SHP77 treated with DMSO at 0.1 percent for 48 hours (cell line): ENCODE results near the gene NSD2.
"Not testable (repeated sequence)": the region's sequence is repeated elsewhere in the genome, so short reads cannot be mapped to it uniquely, and the experiment has no call there.

Experiments used
- DNase-seq: peaks from one replicate; lab custom pipeline; 2025; lab: John Stamatoyannopoulos, UW

Gene NSD2

DNA sequence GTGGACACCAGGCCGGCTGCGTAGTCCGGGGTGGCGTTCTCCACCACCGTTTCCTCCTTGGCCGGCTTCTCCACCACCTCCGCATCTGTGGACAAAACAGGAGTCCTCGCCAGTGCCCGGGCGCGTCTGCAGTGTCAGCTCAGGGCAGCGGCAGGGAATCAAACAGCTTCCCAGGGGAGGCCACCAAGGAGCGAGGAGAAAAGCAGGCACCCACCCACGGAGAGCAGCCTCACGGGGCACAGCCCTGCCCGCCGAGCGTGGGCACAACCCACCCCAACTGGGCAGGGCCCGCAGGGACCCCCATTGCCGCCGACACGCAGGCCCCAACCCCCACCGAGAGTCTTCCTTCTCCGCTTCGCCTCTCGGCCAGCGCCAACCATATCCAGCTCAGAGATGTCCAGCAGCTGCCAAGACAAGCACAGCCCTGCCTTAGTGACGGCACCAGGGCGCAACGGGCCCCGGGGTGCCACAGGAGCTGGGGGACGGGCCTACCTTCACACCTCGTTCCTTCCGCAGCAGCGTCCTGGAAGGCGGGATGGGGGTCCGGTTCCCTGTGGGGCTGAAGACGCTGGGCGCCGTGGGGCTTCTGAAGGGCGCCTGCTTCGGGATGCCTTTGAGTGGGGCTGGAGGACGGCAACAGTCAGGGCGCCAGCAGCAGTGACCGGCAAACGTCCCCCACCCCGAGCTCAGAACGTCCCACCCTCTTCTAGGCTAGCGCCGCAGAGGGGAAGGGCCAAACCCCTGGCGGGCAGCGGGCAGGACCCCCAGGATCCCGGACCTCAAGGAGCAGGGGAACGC lies 114.8 kb downstream of the NSD2 start:
- no peak for DNase-seq

DNA sequence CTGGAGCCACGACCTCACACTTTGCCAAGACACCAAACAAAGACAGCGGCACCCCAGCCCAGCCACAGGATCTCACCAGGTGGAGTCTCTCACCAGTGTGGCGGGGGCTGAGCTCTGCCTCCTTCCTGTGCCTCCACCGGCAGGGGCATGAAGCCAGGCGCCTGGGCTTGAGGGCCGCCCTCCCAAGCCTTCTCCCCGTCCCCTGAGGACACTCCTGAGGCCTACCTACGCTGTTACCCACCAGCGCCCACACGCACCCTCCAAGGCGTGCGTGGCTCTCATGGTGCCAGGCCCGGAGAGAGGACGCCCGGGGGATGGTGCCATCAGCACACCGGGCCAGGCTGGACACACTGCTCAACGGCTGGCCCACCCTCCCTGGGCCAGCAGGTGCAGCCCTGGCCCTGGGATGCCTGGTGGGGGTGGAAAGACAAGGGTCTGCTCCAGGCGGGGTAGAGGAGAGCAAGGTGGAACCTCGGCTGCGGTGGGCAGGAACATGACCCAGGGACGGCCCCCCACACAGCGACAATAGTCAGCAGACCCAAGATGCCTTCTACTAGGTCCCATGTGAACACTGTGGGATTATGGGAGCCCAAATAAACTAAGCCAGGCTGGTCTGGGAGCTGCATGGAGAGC lies 115.5 kb downstream of the NSD2 start:
- no peak for DNase-seq

DNA sequence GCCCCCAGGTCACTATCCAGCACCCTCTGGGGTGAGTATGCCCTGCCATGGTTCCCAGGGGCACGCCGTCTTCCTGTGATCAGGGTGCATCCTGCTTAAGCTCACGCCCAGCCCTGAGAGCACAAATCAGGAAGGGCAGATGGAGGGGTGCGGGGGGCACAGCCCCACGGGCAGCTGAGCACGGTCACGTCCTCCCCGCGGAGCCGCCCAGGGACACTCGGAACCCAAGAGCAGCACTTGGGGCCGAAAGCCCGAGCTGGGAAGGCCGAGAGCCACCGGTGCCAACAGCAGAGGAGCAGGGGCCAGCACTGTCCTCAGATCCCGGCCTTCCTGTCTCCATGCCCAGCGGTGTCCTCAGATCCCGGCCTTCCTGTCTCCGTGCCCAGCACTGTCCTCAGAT lies 116.1 kb downstream of the NSD2 start:
- no peak for DNase-seq

DNA sequence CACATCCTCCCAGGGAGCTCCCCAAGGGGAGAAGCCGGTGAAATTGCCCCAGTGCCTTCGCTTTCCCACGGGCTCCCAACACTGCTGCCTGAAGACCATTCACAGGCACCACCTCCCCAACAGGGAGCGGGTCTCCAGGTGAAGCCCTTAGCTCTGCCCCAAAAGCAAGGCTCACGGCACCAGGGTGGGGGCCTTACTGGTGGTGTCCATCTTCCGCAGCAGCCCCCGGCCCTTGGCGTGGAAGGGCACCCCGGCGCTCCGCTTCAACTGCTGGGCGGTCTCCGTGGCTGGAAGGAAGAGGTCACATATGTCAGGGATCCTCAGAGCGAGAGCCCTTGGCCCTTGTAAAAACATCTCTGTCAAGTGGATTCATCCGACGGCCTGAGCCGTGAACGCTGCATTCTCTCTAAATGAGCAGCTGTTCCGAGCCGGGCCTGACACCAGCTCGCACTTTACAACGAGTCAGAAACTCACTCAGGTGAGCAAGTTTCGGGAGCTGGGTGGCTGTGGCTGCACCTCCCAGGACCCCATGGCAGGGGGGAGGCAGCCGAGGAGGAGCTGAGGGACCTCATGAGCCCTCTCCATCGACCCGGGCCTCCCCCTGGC lies 116.6 kb downstream of the NSD2 start:
- DNase-seq: no peak

DNA sequence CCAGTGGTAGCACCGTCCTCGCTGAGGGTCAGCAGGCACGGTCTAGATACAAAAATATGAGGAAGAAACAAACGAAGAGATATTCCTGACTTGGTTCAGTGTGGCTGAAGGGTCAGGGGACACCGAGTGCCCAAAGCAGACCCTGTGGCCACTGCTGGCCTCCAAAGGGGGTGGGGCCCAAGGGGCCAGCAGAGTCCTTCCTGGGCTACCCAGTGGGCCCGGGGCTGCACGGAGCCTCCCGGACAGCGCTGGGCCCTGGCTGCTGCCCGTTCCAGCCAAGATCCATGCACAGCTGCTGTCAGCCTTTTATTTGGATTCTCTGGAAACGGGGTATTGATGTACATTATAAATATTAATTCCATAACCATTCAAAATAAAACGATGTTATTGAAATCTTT lies 117.1 kb downstream of the NSD2 start:
- DNase-seq: no peak

DNA sequence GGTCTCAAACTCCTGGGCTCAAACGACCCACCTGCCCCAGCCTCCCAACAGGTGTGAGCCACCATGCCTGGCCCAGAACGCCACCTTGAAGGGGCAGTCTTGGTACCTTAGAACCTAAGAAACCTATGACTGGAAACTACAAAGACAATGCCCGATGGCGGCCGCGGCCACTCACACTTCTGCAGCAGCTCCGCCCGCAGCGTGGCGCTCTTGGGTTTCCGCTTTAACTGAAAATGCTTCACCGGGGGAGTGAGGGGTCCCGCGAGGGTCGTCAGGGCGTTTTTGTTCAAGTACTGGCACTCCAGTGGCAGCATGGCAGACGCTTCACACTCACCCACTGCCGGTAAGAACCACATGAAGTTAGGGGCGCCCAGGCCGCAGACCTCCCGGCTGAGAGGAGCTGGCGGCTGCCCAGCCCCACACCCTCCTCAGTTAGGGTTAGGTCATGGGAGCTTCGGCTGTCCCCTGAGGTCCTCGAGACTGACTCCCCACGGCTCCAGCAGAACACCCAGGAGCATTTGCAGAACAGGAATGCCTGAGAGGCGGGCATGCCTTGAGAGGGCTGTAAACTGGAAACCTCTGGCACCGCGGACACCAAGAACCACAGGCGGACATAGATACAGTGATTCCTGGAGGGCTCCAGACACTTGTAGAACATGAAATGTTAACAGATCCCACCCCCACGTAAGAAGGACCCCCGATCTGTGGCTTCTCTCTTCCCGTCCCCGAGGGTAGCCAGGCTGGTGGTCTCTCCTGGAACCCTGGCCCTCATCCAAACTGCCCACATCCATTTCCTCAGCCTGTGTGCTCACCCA lies 118.5 kb downstream of the NSD2 start:
- DNase-seq: no peak

DNA sequence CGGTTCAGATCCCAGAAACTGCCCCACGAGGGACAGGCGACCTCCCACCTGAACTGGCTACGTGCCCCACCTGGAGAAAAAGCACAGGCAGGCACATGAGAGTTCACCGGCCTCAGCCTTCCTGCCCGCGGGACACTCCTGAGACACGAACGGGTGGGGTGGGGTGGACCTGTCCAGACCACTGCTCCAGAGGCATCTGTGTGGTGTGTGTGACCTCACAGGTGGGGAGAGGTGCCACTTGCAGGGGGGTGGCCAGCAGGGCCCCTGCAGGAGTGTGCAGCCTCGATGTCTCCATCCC lies 119.1 kb downstream of the NSD2 start:
- DNase-seq: no peak

DNA sequence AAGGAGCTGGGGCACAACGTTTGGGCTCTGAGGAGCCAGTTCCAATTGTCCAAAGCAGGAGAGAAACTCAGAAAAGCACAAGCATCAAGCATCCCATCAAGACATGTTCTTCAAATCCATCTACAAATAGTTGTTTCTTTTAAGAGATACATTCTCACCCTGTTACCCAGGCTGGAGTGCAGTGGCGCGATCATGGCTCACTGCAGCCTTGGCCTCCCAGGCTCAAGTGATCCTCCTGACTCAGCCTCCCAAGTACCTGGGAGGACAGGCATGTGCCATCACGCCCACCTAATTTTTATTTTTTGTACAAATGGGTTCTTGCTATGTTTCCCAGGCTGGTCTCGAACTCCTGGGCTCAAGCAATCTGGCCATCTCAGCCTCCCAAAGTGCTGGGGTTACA lies 119.5 kb downstream of the NSD2 start:
- DNase-seq: no peak

DNA sequence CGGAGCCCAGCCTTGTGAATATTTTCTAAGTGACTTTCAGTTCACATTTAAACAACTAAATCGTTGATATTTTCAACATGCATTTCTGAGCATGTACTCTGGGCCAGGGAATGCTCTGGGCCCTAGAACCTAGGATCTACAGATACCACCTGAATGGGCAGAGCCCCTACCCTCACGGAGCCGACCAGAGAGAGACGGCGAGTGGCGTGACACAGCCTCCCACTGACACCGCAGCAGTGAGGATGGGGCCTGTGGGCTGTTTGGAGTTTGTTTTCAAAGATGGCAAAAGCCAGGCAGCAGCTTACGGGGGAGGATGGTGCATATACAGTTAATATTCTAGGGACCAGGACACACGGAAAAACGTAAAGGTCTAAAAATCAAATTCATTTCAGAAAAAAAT lies 119.9 kb downstream of the NSD2 start:
- DNase-seq: no peak

DNA sequence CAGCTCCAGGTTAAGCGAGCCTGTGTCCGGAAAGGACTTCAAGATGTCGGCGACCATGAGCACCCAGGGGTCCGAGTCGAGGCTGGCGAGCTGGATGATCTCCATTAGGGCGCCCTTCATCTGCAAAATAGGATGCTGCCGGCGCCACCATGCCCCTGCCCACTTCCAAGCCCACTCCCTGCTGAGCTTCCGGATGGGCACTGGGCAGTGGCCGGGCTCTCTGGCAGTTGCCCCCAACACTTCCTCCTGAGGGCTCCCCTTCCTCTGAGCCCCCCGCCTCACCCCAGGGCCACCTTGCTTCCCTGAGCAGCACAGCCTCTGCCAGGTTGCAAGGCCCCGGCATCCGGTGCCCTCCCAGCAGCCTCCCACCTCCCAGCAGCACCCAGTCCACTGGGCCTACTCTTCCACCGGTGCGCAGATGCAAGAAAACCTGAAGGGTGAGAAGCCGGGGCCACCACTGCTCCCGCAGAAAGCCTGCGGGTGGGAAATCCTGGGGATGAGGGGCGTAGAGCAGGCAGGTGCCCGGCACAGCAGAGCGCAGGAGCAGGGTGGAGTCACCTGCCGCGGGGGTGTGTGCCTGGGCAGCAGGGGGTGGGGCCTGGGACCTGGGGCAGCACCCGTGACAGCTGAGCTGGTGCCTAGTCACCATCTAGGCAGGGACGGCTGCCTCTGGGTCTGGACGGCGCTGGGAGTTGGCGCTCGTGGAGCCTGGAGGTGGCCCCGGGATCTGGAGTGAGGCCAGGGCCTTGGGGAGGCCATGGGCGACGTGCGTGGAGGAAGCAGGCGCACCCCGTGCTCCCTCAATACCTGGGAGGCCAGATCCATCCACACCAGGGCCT lies 120.6 kb downstream of the NSD2 start:
- DNase-seq: no peak

DNA sequence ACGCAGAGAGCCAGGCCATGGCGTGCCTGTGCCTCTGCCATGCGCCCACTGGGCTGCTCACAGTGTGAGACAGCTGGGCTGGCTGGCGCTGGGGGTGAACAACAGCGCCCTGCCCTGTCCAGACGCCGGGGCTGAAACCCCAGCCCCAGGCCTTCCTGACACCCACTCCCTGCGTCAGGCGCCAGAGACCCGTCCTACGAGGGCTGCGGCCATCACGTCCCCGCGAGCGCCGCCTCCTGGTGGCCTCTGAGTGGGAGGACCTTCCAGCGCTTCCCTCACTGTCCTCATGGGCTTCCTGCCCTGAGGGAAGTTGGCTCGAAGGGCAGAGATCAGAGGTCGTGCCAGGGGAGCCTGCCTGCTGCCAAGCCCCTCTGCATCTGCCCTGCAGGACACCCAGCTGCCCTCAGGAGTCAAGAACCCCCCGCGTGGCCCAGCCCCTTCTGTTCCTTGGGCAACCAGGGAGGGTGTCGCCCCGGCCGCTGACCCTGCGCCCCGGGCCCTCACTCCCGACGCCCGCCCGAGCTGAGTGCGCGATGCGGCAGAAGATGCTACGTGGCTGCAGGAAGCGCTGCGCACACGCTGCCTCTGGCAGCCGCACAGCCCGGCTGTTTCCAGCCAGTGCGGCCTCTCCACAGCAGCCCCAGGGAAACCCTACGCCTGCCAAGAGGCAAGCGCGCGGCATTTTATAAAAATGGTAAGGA lies 121.4 kb downstream of the NSD2 start:
- DNase-seq: no peak

DNA sequence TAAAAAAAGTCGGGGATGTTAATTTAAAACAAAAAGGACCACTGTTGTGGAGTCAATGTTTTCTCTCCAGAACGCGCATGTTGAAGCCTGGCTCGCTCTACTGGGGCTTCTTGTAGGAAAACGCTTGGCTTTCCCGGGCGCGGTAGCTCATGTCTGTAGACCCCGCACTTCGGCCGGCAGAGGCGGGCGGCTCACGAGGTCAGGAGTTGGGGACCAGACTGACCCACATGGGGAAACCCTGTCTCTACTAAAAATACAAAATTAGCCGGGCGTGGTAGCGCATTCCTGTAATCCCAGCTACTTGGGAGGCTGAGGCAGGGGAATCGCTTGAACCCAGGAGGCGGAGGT lies 122.0 kb downstream of the NSD2 start:
- no peak for DNase-seq

DNA sequence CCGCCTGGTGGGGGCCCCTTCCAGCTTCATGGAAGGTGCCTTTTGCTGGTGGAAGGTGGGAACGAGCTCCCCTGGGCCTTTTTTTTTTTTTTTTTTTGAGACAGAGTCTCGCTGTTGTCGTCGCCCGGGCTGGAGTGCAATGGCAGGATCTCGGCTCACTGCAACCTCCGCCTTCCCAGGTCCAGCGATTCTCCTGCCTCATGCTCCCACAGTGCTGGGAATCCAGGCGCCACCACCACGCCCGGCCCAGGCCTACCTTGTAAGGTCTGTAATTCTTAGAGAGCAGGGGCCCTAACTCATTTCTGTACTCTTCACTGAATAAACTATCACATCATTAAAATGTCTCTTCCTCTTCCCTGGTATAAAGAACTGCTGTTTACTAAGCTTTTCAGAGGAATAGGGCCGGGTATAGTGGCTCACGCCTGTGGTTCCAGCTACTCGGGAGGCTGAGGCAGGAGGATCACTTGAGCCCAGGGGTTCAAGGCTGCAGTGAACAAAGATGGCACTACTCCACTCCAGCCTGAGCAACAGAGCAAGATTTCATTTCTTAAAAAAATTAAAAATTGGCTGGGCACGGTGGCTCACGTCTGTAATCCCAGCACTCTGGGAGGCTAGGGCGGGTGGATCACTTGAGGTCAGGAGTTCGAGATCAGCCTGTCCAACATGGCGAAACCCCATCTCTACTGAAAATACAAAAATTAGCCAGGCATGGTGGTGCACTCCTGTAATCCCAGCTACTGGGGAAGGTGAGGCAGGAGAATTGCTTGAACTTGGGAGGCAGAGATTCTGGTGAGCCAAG lies 122.7 kb downstream of the NSD2 start:
- not testable (repeated sequence) for DNase-seq

DNA sequence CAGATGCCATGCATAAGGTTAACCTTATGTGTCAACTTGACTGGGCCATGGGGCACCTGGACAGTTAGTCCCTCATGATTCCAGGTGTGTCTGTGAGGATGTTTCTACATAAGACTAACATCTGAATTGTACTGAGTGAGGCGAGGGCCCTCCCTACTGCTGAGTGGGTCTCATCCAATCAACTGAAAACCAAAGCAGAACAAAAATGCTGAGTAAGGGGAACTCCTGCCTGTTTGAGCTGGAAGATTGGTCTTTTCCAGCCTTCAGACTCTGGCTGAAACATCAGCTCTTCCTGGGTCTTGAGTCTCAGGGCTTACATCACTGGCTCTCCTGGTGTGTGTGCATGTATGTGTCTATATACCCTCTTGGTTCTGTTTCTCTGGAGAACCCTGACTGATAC lies 123.7 kb downstream of the NSD2 start:
- no peak for DNase-seq

DNA sequence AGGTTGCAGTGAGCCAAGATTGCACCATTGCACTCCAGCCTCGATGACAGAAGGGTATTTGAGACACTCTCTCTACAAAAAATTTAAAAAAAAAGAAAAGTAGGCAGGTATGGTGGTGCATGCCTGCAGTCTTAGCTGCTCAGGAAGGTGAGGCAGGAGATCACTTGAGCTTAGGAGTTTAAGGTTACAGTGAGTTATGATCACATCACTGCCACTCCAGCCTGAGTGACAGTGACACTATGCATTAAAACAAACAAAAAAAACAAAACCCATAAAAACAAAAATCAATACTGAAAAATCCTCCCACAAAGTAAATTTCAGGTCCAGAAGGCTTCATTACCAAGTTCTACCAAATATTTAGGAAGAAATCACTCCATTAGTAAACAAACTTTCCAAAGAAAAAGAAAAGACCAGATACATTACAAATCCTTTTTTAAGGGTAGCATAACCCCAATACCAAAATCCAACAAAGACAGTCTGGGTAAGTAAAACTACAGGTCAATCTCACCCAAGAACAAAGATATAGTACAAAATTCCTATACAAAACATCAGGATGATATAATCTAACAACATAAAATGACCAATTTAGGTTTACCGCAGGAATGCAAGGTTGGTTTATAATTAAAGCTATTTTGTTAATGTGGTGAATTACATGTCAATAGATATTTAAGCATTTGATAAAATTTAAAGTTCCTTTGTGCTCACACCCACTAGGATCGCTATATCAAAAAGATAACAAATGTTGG lies 125.8 kb downstream of the NSD2 start:
- no peak for DNase-seq

DNA sequence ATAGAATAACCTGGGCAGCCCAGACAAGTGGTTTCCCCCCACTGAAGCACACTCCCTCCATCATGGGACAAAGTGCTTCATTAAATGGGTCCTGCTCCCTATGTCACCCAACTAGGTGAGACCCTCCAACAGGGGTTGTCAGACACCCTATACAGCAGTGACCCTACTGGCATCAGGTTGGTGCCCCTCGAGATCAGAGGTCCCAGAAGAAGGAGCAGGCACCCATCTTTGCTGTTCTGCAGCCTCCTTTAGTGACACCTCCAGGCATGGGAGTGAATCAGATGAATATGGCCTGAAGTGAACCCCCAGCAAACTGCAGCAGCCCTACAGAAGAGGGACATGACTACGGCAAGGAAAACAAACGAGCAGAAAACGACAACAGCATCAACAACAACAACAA lies 126.5 kb downstream of the NSD2 start:
- no peak for DNase-seq

DNA sequence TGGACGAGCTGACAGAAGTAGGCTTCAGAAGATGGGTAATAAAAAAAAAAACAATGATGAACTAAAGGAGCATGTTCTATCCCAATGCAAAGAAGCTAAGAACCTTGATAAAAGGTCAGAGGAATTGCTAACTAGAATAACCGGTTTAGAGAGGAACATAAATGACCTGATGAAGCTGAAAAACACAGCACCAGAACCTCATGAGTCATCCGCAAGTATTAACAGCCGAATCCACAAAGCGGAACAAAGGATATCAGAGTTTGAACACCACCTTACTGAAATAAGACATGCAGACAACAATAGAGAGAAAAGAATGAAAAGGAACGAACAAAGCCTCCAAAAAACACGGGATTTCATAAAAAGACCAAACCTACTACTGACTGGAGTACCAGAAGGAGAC lies 127.1 kb downstream of the NSD2 start:
- no peak for DNase-seq

DNA sequence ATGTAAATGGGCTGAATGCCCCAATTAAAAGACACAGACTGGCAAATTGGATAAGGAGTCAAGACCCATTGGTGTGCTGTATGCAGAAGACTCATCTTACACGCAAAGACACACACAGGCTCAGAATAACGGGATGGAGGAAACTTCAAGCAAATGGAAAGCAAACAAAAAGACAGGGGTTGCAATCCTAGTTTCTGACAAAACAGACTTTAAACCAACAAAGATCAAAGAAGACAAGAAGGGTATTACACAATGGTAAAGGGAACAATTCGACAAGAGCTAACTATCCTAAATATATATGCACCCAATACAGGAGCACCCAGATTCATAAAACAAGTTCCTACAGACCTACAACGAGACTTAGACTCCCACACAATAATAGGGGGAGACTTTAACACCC lies 128.1 kb downstream of the NSD2 start:
- DNase-seq: not testable (repeated sequence)

DNA sequence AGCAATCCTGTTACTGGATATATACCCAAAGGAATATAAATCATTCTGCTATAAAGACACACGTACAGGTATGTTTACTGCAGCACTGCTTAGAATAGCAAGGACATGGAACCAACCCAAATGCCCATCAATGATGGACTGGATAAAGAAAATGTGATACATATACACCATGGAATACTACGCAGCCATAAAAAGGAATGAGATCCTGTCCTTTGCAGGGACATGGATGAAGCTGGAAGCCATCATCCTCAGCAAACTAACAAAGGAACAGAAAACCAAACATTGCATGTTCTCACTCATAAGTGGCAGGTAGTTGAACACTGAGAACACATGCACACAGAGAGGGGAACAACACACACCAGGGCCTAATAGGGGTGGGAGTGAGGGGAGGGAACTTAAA lies 132.2 kb downstream of the NSD2 start:
- not testable (repeated sequence) for DNase-seq

DNA sequence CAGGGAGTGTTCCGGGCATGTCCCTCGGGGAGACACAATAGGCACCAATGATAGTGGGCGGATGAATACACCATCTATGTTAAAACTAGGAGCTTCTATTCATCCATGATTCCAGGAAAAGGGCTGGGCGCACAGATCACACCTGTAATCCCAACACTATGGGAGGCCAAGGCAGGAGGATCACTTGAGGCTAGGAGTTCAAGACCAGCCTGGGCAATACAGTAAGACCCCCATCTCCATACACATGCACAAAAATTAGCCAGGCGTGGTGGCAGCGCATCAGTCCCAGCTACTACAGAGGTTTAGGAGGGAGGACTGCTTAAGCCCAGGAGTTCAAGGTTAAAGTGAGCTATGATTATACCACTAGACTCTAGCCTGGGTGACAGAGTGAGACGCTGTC lies 135.2 kb downstream of the NSD2 start:
- no peak for DNase-seq
